ENCODE measurements around the gene OR13C9. TPM values are rescaled to one million over a fixed set of nuclear protein-coding genes. Genes with fewer than 3 reads are reported as not detected.

OR13C9 gene
- total RNA-seq, 3 donors from 2014 or later, result not detected

DNA sequence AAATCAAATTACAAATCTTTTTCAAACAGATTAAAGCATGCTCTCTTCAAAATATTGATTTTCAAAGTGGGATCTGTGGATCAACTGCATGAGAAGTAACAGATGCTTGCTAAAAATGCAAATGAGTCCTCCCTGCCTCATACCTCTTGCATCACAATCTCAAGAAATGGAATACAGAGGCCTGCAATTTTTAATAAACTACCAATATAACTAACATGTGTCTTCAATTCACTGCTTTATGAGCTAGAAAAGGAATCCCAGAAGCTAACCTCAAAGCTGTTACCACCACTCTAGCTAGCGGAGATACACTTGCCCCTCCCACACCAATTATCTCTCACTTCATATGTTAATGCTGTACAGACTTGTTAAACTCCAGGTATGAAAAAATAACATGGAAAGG is 28.4 kb downstream of the OR13C9 start:
- Histone ChIP-seq H3K9me3 (peaks cover 0 to 13% of the 10 kb centered on the region in 2 donors), H3K4me1 (no peaks in the 10 kb centered on the region), H3K27me3 (no peaks in the 10 kb centered on the region), H3K4me3 (no peak overlapping the region), H3K27ac (no peak overlapping the region), H3K36me3 (no peaks in the 10 kb centered on the region)
- intact Hi-C loops (cut with DNase I; ENCODE audit: low total_unique reads), result no loop called here
- no peak for DNase-seq (ENCODE audit: low spot score in 2 of 2)
- TF ChIP-seq, protein P1, sequence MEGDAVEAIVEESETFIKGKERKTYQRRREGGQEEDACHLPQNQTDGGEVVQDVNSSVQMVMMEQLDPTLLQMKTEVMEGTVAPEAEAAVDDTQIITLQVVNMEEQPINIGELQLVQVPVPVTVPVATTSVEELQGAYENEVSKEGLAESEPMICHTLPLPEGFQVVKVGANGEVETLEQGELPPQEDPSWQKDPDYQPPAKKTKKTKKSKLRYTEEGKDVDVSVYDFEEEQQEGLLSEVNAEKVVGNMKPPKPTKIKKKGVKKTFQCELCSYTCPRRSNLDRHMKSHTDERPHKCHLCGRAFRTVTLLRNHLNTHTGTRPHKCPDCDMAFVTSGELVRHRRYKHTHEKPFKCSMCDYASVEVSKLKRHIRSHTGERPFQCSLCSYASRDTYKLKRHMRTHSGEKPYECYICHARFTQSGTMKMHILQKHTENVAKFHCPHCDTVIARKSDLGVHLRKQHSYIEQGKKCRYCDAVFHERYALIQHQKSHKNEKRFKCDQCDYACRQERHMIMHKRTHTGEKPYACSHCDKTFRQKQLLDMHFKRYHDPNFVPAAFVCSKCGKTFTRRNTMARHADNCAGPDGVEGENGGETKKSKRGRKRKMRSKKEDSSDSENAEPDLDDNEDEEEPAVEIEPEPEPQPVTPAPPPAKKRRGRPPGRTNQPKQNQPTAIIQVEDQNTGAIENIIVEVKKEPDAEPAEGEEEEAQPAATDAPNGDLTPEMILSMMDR (IDR thresholded peaks at IDR 0.05), result no peak
- TF ChIP-seq POLR2A (IDR thresholded peaks at IDR 0.05), result no peak

- no peaks in the 10 kb centered on the region for H3K4me1 ChIP-seq
- H3K4me3 ChIP-seq, result no peak overlapping the region
- H3K27ac ChIP-seq, result peak overlapping the region in 1 of 2 donors; percentile 43
- H3K36me3 ChIP-seq, result no peaks in the 10 kb centered on the region
- TF ChIP-seq POLR2A (IDR thresholded peaks at IDR 0.05) (no peak), POLR2AphosphoS5 (IDR thresholded peaks at IDR 0.05) (no peak)
- TF ChIP-seq, protein P1 (IDR thresholded peaks at IDR 0.05), result no peak
- H3K27me3 ChIP-seq, result no peaks in the 10 kb centered on the region
- no peak for DNase-seq (ENCODE audit: low spot score in 2 of 2)
- H3K9me3 ChIP-seq, result no peaks in the 10 kb centered on the region
- intact Hi-C loops (cut with DNase I; ENCODE audit: low total_unique reads), result no loop called here
These were observed 31.4 kb downstream of the OR13C9 start for GRCh38 chr9:104586496-104587180.

DNA sequence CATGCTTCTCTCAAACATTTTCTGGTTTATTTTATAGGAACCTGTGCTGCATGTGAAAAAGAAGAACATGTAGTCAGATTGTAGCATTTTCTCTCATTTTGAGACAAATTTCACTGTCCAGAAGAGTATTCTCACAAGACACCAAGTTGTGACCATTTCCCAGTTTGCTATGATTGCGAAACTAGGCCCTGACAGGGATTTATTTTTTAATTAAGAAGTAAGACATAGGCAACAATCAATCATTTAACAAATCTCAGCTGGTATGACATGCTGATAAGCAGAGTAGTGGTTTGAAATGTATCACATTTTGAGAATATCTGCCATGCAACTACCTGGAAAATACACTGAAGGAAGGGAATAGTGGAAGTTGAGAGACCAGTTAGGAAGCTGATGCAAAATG is 37.4 kb downstream of the OR13C9 start:
- DNase-seq (ENCODE audit: low spot score in 2 of 2), result no peak
- no peak overlapping the region for H3K27ac ChIP-seq
- H3K9me3 ChIP-seq, result no peaks in the 10 kb centered on the region
- H3K27me3 ChIP-seq, result no peaks in the 10 kb centered on the region
- no peak overlapping the region for H3K4me3 ChIP-seq
- no peaks in the 10 kb centered on the region for H3K4me1 ChIP-seq
- TF ChIP-seq, protein P1 (IDR thresholded peaks at IDR 0.05), result no peak
- TF ChIP-seq POLR2AphosphoS5 (IDR thresholded peaks at IDR 0.05) (no peak), POLR2A (IDR thresholded peaks at IDR 0.05) (no peak)
- intact Hi-C loops (cut with DNase I; ENCODE audit: low total_unique reads), result no loop called here
- no peaks in the 10 kb centered on the region for H3K36me3 ChIP-seq

DNA sequence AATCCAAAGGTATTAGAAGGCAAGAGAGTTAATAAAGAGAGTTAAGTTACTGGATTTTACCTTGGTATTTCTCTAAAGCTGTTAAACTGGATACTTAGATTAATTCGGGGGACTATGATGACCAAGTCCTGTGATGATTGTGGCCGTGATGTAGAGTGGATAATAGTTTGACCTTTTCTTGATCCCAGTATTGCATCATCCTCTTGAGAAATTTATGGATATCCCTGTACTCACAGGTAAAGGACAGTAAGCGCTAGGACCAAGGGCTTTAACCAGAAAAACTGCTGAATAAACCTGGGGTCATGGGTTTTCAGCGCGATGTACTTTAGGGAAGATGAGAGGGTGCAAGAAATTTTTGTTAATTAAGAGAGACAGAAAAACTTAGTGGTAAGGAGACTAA is 40.7 kb downstream of the OR13C9 start:
- Histone ChIP-seq H3K36me3 (no peaks in the 10 kb centered on the region), H3K27ac (no peak overlapping the region), H3K4me3 (no peak overlapping the region), H3K27me3 (no peaks in the 10 kb centered on the region), H3K4me1 (no peaks in the 10 kb centered on the region), H3K9me3 (peaks cover 0 to 15% of the 10 kb centered on the region in 2 donors)
- intact Hi-C loops (cut with DNase I; ENCODE audit: low total_unique reads), result no loop called here
- DNase-seq (ENCODE audit: low spot score in 2 of 2), result no peak
- TF ChIP-seq, protein P1 (IDR thresholded peaks at IDR 0.05), result no peak
- no peak for TF ChIP-seq POLR2A (IDR thresholded peaks at IDR 0.05)
- TF ChIP-seq POLR2AphosphoS5 (IDR thresholded peaks at IDR 0.05), result no peak

DNA sequence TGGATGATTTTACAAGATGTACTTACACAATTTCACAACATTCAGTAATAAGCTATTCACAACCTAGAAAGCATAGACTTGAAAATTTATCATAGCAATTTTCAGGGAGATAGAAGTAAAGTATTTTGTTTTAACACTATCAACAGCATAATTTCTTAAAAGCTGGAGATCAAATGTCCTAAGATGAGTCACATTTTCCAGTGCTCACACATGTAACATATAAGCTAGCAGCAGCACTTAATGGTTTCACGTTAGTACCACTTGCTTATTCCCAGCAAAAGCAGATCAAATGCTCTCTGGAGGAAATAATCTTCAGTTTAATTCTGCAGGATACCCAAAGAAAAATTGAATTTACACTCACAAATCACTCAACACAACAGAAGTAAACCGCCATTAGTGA is 42.5 kb downstream of the OR13C9 start:
- DNase-seq (ENCODE audit: low spot score in 2 of 2), result no peak
- intact Hi-C loops (cut with DNase I; ENCODE audit: low total_unique reads), result no loop called here
- no peak overlapping the region for H3K4me3 ChIP-seq

More for the DNA sequence above, 42.5 kb downstream of the OR13C9 start:
- H3K36me3 ChIP-seq, result no peaks in the 10 kb centered on the region
- H3K4me1 ChIP-seq, result no peaks in the 10 kb centered on the region
- H3K9me3 ChIP-seq, result peaks cover 0 to 15% of the 10 kb centered on the region in 2 donors
- no peaks in the 10 kb centered on the region for H3K27me3 ChIP-seq
- TF ChIP-seq POLR2A (IDR thresholded peaks at IDR 0.05) (no peak), POLR2AphosphoS5 (IDR thresholded peaks at IDR 0.05) (no peak)
- TF ChIP-seq, protein P1 (IDR thresholded peaks at IDR 0.05), result no peak
- no peak overlapping the region for H3K27ac ChIP-seq

All from breast epithelium (tissue), 4 donors.